Mucosa of stomach (tissue), 1 donor: Measurements from ENCODE around the gene CGB8.
"Not testable (repeated sequence)": the region's sequence is repeated elsewhere in the genome, so short reads cannot be mapped to it uniquely, and the experiment has no call there.

ENCODE experiments used
- H3K27me3 ChIP-seq: one replicate; pipeline ENCODE4 v1.7.0; 2013; ENCODE audit warnings: mild to moderate bottlenecking, low read length; ENCODE audit not compliant: control insufficient read depth, insufficient read depth
- H3K36me3 ChIP-seq: one replicate; pipeline ENCODE4 v1.7.0; 2013; ENCODE audit warnings: low read length; ENCODE audit not compliant: control insufficient read depth, insufficient read depth
- H3K4me1 ChIP-seq: one replicate; pipeline ENCODE4 v1.7.0; 2013; ENCODE audit warnings: mild to moderate bottlenecking, low read length; ENCODE audit not compliant: control insufficient read depth, insufficient read depth
- H3K4me3 ChIP-seq: one replicate; pipeline ENCODE4 v1.7.0; 2013; ENCODE audit warnings: low read length
- H3K9ac ChIP-seq: one replicate; pipeline ENCODE4 v1.7.0; 2013; ENCODE audit warnings: mild to moderate bottlenecking, low read length, moderate library complexity
- H3K9me3 ChIP-seq: one replicate; pipeline ENCODE4 v1.7.0; 2013; ENCODE audit warnings: mild to moderate bottlenecking, low read length, moderate library complexity; ENCODE audit not compliant: control insufficient read depth
- donor health status: Pancreatic carcinoma.

Gene CGB8

DNA sequence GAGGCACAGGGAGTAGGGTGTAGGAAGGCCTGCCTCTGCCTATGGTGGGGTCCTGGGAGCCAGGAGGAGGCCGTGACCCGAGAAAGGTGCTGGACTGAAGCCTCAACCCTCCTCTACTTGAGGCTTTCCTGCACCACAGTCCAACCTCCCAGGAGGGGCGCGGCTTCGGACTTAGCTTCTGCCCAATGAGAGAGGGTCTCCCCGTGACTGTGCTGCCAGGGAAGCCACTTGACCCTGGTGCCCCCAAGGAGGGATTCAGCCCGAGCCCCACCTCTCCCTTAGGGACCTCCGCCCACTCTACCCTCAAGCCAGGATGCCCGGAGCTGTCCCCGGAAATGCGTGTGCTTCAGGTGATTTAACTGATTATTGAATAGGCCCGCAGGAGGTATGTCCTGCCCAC, at the start of gene CGB8:
TSS of gene CGB8 (minus strand) at position 101 of the 400 bp plus-strand sequence. CDS start 372 bp downstream, outside the sequence.
- H3K4me1 ChIP-seq, H3K27me3 ChIP-seq, H3K4me3 ChIP-seq, H3K36me3 ChIP-seq, H3K9ac ChIP-seq, H3K9me3 ChIP-seq: not testable (repeated sequence)

- H3K36me3 ChIP-seq: peaks cover 15% of the 10 kb centered on the region
- no peak overlapping the region for H3K9ac ChIP-seq
- H3K4me3 ChIP-seq: no peak overlapping the region
- H3K4me1 ChIP-seq: no peaks in the 10 kb centered on the region
- no peaks in the 10 kb centered on the region for H3K9me3 ChIP-seq
- H3K27me3 ChIP-seq: no peaks in the 10 kb centered on the region
Observed at GRCh38 chr19:49097453-49098288, 48.8 kb upstream of the CGB8 start.

GRCh38 chr19:49094505-49095482, 45.9 kb upstream of the CGB8 start:
- Histone ChIP-seq H3K4me1 (no peaks in the 10 kb centered on the region), H3K9me3 (no peaks in the 10 kb centered on the region), H3K27me3 (no peaks in the 10 kb centered on the region), H3K4me3 (no peak overlapping the region), H3K9ac (no peak overlapping the region), H3K36me3 (peaks cover 13% of the 10 kb centered on the region)

GRCh38 chr19:49092686-49093085, 43.8 kb upstream of the CGB8 start:
- H3K27me3 ChIP-seq: no peaks in the 10 kb centered on the region
- H3K4me1 ChIP-seq: no peaks in the 10 kb centered on the region
- H3K9ac ChIP-seq: no peak overlapping the region
- H3K36me3 ChIP-seq: peaks cover 13% of the 10 kb centered on the region
- H3K9me3 ChIP-seq: no peaks in the 10 kb centered on the region
- H3K4me3 ChIP-seq: no peak overlapping the region

DNA sequence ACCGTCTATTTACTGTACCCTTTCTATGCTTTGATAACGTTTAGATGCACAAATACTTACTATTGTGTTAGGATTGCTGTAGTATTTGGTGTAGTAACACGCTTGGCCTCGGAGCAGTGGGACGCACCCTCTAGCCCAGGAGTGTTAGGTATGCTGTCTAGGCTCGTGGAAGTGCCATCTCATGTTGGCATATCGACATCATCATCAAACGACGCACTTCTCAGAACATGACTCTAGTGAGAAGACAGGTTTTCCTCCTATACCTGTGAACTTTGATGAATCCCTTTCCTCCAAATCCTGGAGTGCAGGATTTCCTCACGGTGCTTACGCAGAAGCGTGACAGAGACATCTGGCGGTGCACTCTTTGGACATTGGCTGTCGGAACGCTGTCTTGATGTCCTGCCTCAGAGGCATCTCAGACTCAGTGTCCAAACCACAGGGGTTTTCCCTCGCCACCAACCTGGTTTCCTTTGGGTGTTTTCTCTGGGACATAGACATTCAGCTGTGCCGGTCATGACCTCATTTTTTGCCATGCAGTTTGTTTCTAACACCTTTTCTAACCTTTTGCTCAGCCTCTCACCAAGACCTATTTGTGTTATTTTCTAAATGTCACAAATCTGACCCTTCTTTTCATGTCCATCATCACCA, 42.6 kb upstream of the CGB8 start:
- Histone ChIP-seq H3K4me1 (peaks cover 10% of the 10 kb centered on the region), H3K4me3 (no peak overlapping the region), H3K9ac (no peak overlapping the region), H3K36me3 (peaks cover 12% of the 10 kb centered on the region), H3K27me3 (no peaks in the 10 kb centered on the region), H3K9me3 (no peaks in the 10 kb centered on the region)

- H3K9me3 ChIP-seq: no peaks in the 10 kb centered on the region
- peaks cover 16% of the 10 kb centered on the region for H3K4me1 ChIP-seq
- peak overlapping the region; percentile 89 for H3K4me3 ChIP-seq
- peaks cover 12% of the 10 kb centered on the region for H3K36me3 ChIP-seq
- H3K27me3 ChIP-seq: no peaks in the 10 kb centered on the region
- peak overlapping the region; percentile 93 for H3K9ac ChIP-seq
Observed at GRCh38 chr19:49086296-49086695, 37.4 kb upstream of the CGB8 start.

- Histone ChIP-seq H3K27me3 (no peaks in the 10 kb centered on the region), H3K9me3 (no peaks in the 10 kb centered on the region), H3K4me1 (peaks cover 16% of the 10 kb centered on the region), H3K4me3 (peak overlapping the region; percentile 89), H3K9ac (peak overlapping the region; percentile 93), H3K36me3 (peaks cover 12% of the 10 kb centered on the region)
Observed at GRCh38 chr19:49085868-49086232, 36.9 kb upstream of the CGB8 start.

GRCh38 chr19:49085020-49085867, 36.3 kb upstream of the CGB8 start, which contains the start of gene SNRNP70:
Gene SNRNP70 (plus strand): TSS chr19:49085451. CDS start chr19:49086415, 964 bp downstream.
- Histone ChIP-seq H3K4me3 (peak within 1 kb of the TSS; percentile 89), H3K4me1 (peaks cover 16% of the 10 kb centered on the region), H3K36me3 (peaks cover 8% of the 10 kb centered on the region), H3K9ac (peak within 1 kb of the TSS; percentile 93), H3K9me3 (no peaks in the 10 kb centered on the region), H3K27me3 (no peaks in the 10 kb centered on the region)

DNA sequence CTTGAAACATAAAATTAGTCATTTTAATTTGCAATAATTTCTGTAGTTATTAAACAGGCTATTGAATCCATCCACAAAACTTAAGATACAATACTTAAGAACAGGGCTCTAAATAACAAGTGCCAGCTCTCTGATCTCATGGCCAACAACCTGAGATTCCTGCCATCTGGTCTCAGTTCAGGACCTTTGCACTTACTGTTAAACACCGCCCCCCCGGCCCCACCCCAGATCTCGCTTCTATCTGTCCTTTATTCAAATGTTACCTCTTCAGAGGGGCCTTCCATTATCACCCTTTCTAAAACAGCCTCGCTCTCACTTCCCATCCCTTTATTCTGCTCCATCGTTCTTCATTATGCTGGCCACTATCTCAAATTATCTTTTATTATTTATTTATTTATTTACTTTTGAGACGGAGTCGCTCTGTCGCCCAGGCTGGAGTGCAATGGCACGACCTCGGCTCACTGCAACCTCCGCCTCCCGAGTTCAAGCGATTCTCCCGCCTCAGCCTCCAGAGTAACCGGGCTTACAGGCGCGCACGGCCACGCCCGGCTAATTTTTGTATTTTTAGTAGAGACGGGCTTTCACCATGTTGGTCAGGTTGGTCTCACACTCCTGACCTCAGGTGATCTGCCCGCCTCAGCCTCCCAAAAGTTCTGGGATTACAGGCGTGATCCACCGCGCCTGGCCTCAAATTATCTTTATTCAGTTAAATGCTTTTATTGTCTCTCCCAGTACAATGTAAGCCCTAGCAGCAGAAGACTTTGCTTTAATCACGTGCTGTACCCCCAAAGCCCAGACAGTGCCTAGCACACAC, 35.5 kb upstream of the CGB8 start:
- peak overlapping the region; percentile 93 for H3K9ac ChIP-seq
- H3K36me3 ChIP-seq: peaks cover 5% of the 10 kb centered on the region
- peaks cover 16% of the 10 kb centered on the region for H3K4me1 ChIP-seq
- no peaks in the 10 kb centered on the region for H3K9me3 ChIP-seq
- H3K4me3 ChIP-seq: no peak overlapping the region
- H3K27me3 ChIP-seq: no peaks in the 10 kb centered on the region

DNA sequence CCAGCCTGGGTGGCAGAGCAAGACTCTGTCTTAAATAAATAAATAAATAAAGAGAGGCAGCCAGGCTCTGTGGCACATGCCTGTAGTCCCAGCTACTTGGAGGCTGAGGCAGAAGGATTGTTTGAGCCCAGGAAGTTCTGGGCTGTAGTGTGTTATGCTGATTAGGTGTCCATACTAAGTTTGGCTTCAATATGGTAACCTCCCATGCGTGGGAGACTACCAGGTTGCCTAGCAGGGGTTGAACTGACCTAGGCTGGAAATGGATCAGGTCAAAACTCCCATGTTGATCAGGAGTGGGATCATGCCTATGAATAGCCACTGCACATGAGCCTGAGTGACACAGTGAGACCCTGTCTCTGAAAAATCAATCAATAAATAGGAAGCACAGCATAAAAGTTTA, 32.4 kb upstream of the CGB8 start:
- Histone ChIP-seq H3K9me3 (no peaks in the 10 kb centered on the region), H3K4me1 (peaks cover 3% of the 10 kb centered on the region), H3K27me3 (no peaks in the 10 kb centered on the region), H3K4me3 (no peak overlapping the region), H3K9ac (no peak overlapping the region), H3K36me3 (no peaks in the 10 kb centered on the region)
